ENCODE measurements around the gene EHF. TPM values are rescaled to one million over a fixed set of nuclear protein-coding genes. Genes with fewer than 3 reads are reported as not detected.
"Not testable (repeated sequence)": the region's sequence is repeated elsewhere in the genome, so short reads cannot be mapped to it uniquely, and the experiment has no call there.

The EHF gene
- 1.2 and 6.0 TPM in 2 replicates for total RNA-seq (2014; rRNA removed; shearing (Covaris generic); ENCODE audit: low replicate concordance)

GRCh38 chr11:34620820-34621792 is at the start of gene EHF:
Gene EHF, plus strand, starts transcription at chr11:34621093. Its CDS starts 21,538 bp downstream, at chr11:34642631.
- Histone ChIP-seq H3K36me3 (no peaks in the 10 kb centered on the region), H3K9me3 (no peaks in the 10 kb centered on the region), H3K4me3 (no peak within 1 kb of the TSS), H3K27me3 (no peaks in the 10 kb centered on the region)
- DNase-seq = no peak

DNA sequence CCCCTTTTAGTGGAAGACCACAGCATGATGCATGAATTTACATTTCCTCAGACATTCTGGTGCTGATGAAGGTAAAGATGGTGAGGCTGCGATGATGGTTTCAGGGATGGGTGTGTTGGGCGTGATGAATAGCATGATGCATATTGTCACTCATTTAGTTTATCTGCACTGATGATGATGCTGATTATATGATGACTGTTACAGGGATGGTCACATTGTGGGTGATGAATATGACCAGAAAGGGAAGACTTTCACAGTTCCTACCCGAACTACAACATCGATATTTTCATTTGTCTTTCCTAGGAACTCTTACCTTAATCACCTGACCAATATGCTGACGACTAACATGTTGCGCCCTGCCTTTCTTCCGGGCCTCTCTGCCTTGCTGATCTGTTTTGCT is 47.4 kb upstream of the EHF start:
- Histone ChIP-seq H3K9me3 (no peaks in the 10 kb centered on the region), H3K27me3 (peaks cover 2% of the 10 kb centered on the region; the same call in 1 of the 2 replicates)
- DNase-seq = no peak

GRCh38 chr11:34575261-34575660 is 45.6 kb upstream of the EHF start:
- no peaks in the 10 kb centered on the region for H3K9me3 ChIP-seq
- no peak for DNase-seq
- H3K36me3 ChIP-seq = no peaks in the 10 kb centered on the region
- peaks cover 2% of the 10 kb centered on the region; the same call in 1 of the 2 replicates for H3K27me3 ChIP-seq
- H3K4me3 ChIP-seq = no peak overlapping the region

More for the DNA sequence above, 47.4 kb upstream of the EHF start:
- Histone ChIP-seq H3K36me3 (no peaks in the 10 kb centered on the region), H3K4me3 (no peak overlapping the region)

DNA sequence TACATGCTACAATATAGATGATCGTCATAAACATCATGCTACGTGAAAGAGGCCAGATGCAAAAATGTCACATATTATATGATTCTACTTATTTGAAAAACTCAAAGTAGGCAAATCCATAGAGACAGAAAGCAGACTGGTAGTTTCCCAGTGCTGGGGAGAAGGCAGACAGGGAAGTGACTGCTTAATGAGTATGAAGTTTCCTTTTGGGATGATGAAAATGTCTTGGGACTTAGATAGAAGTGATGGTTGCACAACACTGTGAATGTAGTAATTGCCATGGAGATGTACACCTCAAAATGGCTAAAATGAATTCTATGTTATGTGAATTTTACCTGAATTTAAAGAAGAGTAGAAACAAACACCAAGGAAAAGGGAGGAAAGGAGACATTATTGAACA is 45.2 kb upstream of the EHF start:
- no peak overlapping the region for H3K4me3 ChIP-seq
- no peak for DNase-seq
- H3K27me3 ChIP-seq = peaks cover 2% of the 10 kb centered on the region; the same call in 1 of the 2 replicates
- H3K36me3 ChIP-seq = no peaks in the 10 kb centered on the region
- no peaks in the 10 kb centered on the region for H3K9me3 ChIP-seq

- Histone ChIP-seq H3K4me3 (no peak overlapping the region), H3K9me3 (no peaks in the 10 kb centered on the region), H3K36me3 (no peaks in the 10 kb centered on the region), H3K27me3 (peaks cover 2% of the 10 kb centered on the region; the same call in 1 of the 2 replicates)
- no peak for DNase-seq
These were observed 44.6 kb upstream of the EHF start for GRCh38 chr11:34576331-34576730.

DNA sequence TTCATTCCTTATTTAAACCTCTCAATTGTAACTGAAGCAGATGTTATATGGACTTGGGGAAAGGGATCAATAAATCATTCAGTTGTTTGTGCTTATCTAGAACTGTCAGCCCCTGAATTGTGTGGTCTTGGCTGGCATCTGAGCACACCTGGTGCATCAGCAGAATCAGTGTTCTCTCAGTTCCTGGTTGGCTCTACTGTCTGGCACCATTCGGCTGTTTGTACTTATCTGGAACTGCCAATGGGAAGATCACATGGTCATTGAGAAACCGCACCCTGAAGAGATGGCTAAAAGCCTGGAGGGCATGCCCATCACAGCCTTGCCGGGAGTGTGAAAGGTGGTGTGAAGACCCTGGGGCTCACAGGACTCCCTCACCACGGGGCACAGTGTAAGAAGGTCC is 37.1 kb upstream of the EHF start:
- no peak for DNase-seq
- no peaks in the 10 kb centered on the region for H3K36me3 ChIP-seq
- H3K4me3 ChIP-seq = no peak overlapping the region
- peaks cover 2% of the 10 kb centered on the region; the same call in 1 of the 2 replicates for H3K9me3 ChIP-seq
- no peaks in the 10 kb centered on the region for H3K27me3 ChIP-seq

DNA sequence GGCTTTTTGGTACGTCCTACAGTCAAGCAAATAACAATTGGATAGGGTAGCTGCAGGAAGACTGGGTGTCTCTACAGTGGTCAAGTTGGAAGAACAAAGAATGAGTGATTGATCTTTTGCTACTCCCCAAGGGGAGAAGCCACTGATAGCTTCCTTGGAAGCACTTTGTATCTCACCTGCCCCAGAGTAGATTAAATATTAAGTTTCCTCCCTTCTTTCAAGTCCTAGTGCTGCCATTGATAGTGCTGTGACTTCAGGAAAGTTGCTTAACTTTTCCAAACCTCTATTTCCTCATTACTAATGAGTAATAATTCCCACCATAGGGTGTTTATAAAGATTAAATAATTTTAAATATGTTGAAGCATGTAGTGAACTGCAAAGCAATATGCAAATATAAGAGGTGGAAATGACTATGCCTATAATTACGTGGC is 35.6 kb upstream of the EHF start:
- Histone ChIP-seq H3K36me3 (no peaks in the 10 kb centered on the region), H3K9me3 (peaks cover 2% of the 10 kb centered on the region; the same call in 1 of the 2 replicates), H3K27me3 (no peaks in the 10 kb centered on the region), H3K4me3 (no peak overlapping the region)
- DNase-seq = no peak

GRCh38 chr11:34585735-34586487 is 35.0 kb upstream of the EHF start:
- H3K36me3 ChIP-seq = no peaks in the 10 kb centered on the region
- DNase-seq = no peak
- H3K4me3 ChIP-seq = no peak overlapping the region
- peaks cover 2% of the 10 kb centered on the region; the same call in 1 of the 2 replicates for H3K9me3 ChIP-seq
- H3K27me3 ChIP-seq = no peaks in the 10 kb centered on the region

DNA sequence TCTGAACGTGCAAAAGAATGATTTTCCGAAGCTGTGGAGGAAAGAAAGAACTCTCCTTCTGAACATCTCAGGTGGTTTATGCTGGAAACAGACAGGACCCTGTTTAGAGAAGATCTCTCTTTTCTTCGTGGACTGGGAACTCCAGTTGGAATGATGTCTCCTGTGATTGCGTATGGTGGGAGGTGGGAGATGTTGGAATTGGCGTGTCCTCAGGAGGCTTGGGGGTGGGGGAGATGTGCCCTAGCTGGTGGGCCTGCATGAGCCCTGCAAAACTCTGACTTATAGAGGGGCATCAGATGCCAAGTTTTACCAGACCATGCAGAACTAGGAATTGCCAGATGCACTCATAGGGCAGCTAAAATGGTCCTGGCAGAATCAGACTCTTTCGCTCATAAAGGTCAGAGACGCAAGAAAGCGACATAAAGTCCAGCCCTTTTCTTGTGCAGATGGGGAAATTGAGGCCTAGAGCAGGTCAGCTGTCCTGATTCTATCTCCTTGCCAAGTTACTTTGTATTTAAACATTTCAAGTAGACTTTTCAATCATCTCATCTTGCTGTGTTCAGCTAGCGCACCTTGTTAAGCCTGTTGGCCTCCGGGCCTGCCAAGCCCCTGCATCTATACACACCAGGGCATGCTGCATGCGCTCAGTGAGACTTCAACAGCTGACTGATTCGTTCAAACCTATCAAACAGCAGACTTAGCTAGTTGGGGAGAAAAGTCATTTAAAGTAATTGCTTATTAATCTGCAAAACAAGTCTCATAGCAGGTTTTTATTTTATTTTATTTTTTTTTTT is 34.2 kb upstream of the EHF start:
- Histone ChIP-seq H3K4me3 (no peak overlapping the region), H3K36me3 (no peaks in the 10 kb centered on the region), H3K27me3 (no peaks in the 10 kb centered on the region), H3K9me3 (peaks cover 2% of the 10 kb centered on the region; the same call in 1 of the 2 replicates)
- no peak for DNase-seq

- no peaks in the 10 kb centered on the region for H3K27me3 ChIP-seq
- peaks cover 2% of the 10 kb centered on the region; the same call in 1 of the 2 replicates for H3K9me3 ChIP-seq
- H3K4me3 ChIP-seq = no peak overlapping the region
- no peak for DNase-seq
- no peaks in the 10 kb centered on the region for H3K36me3 ChIP-seq
These were observed 33.6 kb upstream of the EHF start for GRCh38 chr11:34587282-34587677.

- no peak for DNase-seq
- H3K9me3 ChIP-seq = peaks cover 4% of the 10 kb centered on the region; the same call in 1 of the 2 replicates
- H3K36me3 ChIP-seq = no peaks in the 10 kb centered on the region
- no peaks in the 10 kb centered on the region for H3K27me3 ChIP-seq
- H3K4me3 ChIP-seq = no peak overlapping the region
These were observed 32.9 kb upstream of the EHF start for GRCh38 chr11:34588023-34588422.

- Histone ChIP-seq H3K4me3 (no peak overlapping the region), H3K36me3 (no peaks in the 10 kb centered on the region), H3K9me3 (peaks cover 8% of the 10 kb centered on the region; the same call in 1 of the 2 replicates), H3K27me3 (no peaks in the 10 kb centered on the region)
- DNase-seq = no peak
These were observed 32.2 kb upstream of the EHF start for GRCh38 chr11:34588701-34589100.

- H3K36me3 ChIP-seq, H3K9me3 ChIP-seq, H3K4me3 ChIP-seq, H3K27me3 ChIP-seq, DNase-seq: not testable (repeated sequence)
These were observed 31.7 kb upstream of the EHF start for GRCh38 chr11:34589177-34589576.

GRCh38 chr11:34593085-34593484 is 27.8 kb upstream of the EHF start:
- no peaks in the 10 kb centered on the region for H3K27me3 ChIP-seq
- no peak overlapping the region for H3K4me3 ChIP-seq
- DNase-seq = no peak
- H3K36me3 ChIP-seq = no peaks in the 10 kb centered on the region
- peaks cover 9% of the 10 kb centered on the region; the same call in 1 of the 2 replicates for H3K9me3 ChIP-seq

- Histone ChIP-seq H3K9me3 (peaks cover 9% of the 10 kb centered on the region; the same call in 1 of the 2 replicates), H3K4me3 (no peak overlapping the region), H3K36me3 (no peaks in the 10 kb centered on the region), H3K27me3 (no peaks in the 10 kb centered on the region)
- no peak for DNase-seq
These were observed 26.3 kb upstream of the EHF start for GRCh38 chr11:34594603-34595002.

DNA sequence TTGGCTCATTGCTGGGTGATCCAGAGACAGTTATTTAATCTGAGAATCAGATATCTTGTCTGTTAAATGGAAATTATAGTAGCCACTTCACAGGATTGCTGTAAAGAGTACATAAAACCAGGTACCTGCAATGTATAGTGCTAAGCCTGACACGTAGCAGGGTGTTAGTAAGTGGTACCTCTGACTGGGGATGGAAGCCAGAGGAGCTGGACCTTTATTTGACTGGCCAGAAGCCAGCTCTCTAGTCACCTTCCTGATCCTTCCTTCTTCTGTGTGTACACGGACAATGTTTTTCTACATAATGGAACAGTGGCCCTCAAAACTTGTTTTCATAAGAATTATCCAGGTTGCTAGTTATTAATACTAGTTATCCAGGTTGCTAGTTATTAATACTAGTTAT is 25.5 kb upstream of the EHF start:
- no peak overlapping the region for H3K4me3 ChIP-seq
- no peaks in the 10 kb centered on the region for H3K27me3 ChIP-seq
- peaks cover 9% of the 10 kb centered on the region; the same call in 1 of the 2 replicates for H3K9me3 ChIP-seq
- no peaks in the 10 kb centered on the region for H3K36me3 ChIP-seq
- DNase-seq = no peak

Measured in MG63 (cell line).